ENCODE results near the gene SDCBP2.

Gene SDCBP2

GRCh38 chr20:1331101-1331500 lies 2.2 kb upstream of the SDCBP2 start:
- DNase-seq (ENCODE audit: low spot score) = no peak

- DNase-seq (ENCODE audit: low spot score) = no peak
These were observed 1.3 kb upstream of the SDCBP2 start for GRCh38 chr20:1330075-1330830.

GRCh38 chr20:1327827-1328679 lies 886 bp downstream of the SDCBP2 start:
- no peak for DNase-seq (ENCODE audit: low spot score)

- no peak for DNase-seq (ENCODE audit: low spot score)
These were observed 1.7 kb downstream of the SDCBP2 start for GRCh38 chr20:1327241-1327653.

GRCh38 chr20:1326031-1326930 lies 2.7 kb downstream of the SDCBP2 start:
- no peak for DNase-seq (ENCODE audit: low spot score)

- DNase-seq (ENCODE audit: low spot score) = peak; percentile 96
These were observed 3.5 kb downstream of the SDCBP2 start for GRCh38 chr20:1325173-1326030.

GRCh38 chr20:1324598-1325172 lies 4.3 kb downstream of the SDCBP2 start:
- DNase-seq (ENCODE audit: low spot score) = no peak

- DNase-seq (ENCODE audit: low spot score) = no peak
These were observed 4.9 kb downstream of the SDCBP2 start for GRCh38 chr20:1323830-1324597.

GRCh38 chr20:1323256-1323655 lies 5.7 kb downstream of the SDCBP2 start:
- DNase-seq (ENCODE audit: low spot score) = no peak

- DNase-seq (ENCODE audit: low spot score) = no peak
These were observed 6.3 kb downstream of the SDCBP2 start for GRCh38 chr20:1322511-1323245.

- no peak for DNase-seq (ENCODE audit: low spot score)
These were observed 7.3 kb downstream of the SDCBP2 start for GRCh38 chr20:1321654-1321939.

- no peak for DNase-seq (ENCODE audit: low spot score)
These were observed 7.9 kb downstream of the SDCBP2 start for GRCh38 chr20:1320902-1321653.

- no peak for DNase-seq (ENCODE audit: low spot score)
These were observed 8.9 kb downstream of the SDCBP2 start for GRCh38 chr20:1320016-1320415.

GRCh38 chr20:1319462-1319861 lies 9.5 kb downstream of the SDCBP2 start:
- no peak for DNase-seq (ENCODE audit: low spot score)

- no peak for DNase-seq (ENCODE audit: low spot score)
These were observed 9.9 kb downstream of the SDCBP2 start for GRCh38 chr20:1319051-1319450.

- DNase-seq (ENCODE audit: low spot score) = no peak
These were observed 11.2 kb downstream of the SDCBP2 start for GRCh38 chr20:1317545-1318255.

GRCh38 chr20:1315804-1316203 lies 13.1 kb downstream of the SDCBP2 start:
- no peak for DNase-seq (ENCODE audit: low spot score)

Measured in SK-N-DZ (cell line).